H9 (cell line): ENCODE results near the gene EIF4E1B. TPM values are rescaled to one million over a fixed set of nuclear protein-coding genes. Genes with fewer than 3 reads are reported as not detected.
A peak's percentile ranks its signal among the peaks of the same experiment; 100 is the strongest.

ENCODE experiments used
- DNase-seq: peaks from one replicate; pipeline ENCODE4 v3.0.0-alpha.2; 2017
- H2AFZ ChIP-seq: one replicate; pipeline ENCODE4 v1.6.1; 2013; ENCODE audit warnings: mild to moderate bottlenecking, low read length, control low read depth, moderate library complexity
- H2AK5ac ChIP-seq: 2 replicates; pipeline ENCODE4 v1.6.1; 2013; ENCODE audit warnings: low read length, control low read depth, mixed read lengths; ENCODE audit not compliant: insufficient read length
- H2BK120ac ChIP-seq: one replicate; pipeline ENCODE4 v1.6.1; 2013; ENCODE audit warnings: low read depth, mild to moderate bottlenecking, low read length, control low read depth, inconsistent platforms; ENCODE audit not compliant: poor library complexity, severe bottlenecking
- H2BK12ac ChIP-seq: 2 replicates; pipeline ENCODE4 v1.6.1; 2013; ENCODE audit warnings: low read length, control low read depth, mixed read lengths, low read depth; ENCODE audit not compliant: insufficient read length
- H2BK15ac ChIP-seq: 2 replicates; pipeline ENCODE4 v1.6.1; 2013; ENCODE audit warnings: low read depth, low read length, control low read depth
- H2BK20ac ChIP-seq: one replicate; pipeline ENCODE4 v1.6.1; 2013; ENCODE audit warnings: low read depth, mild to moderate bottlenecking, low read length, control low read depth, inconsistent platforms; ENCODE audit not compliant: poor library complexity, severe bottlenecking
- H2BK5ac ChIP-seq: 2 replicates; pipeline ENCODE4 v1.6.1; 2013; ENCODE audit warnings: low read length, control low read depth, mixed read lengths; ENCODE audit not compliant: insufficient read length
- H3K14ac ChIP-seq: 2 replicates; pipeline ENCODE4 v1.6.1; 2013; ENCODE audit warnings: low read length, control low read depth; ENCODE audit not compliant: insufficient read depth
- H3K18ac ChIP-seq: 2 replicates; pipeline ENCODE4 v1.6.1; 2013; ENCODE audit warnings: low read depth, mild to moderate bottlenecking, mixed read lengths, low read length, control low read depth; ENCODE audit not compliant: insufficient read length
- H3K23ac ChIP-seq: 2 replicates; pipeline ENCODE4 v1.6.1; 2013; ENCODE audit warnings: low read length, control low read depth, mixed read lengths, low read depth; ENCODE audit not compliant: insufficient read length
- H3K23me2 ChIP-seq: 2 replicates; pipeline ENCODE4 v1.6.1; 2013; ENCODE audit warnings: low read depth, mild to moderate bottlenecking, mixed read lengths, low read length, control low read depth; ENCODE audit not compliant: insufficient read length, poor library complexity, severe bottlenecking
- H3K27ac ChIP-seq: 2 replicates; pipeline ENCODE4 v1.5.1; 2013; ENCODE audit warnings: low read length, control low read depth, mixed read lengths, low read depth; ENCODE audit not compliant: insufficient read length
- H3K27me3 ChIP-seq: 2 replicates; pipeline ENCODE4 v1.6.1; 2013; ENCODE audit warnings: low read length, control low read depth, inconsistent platforms; ENCODE audit not compliant: insufficient read depth
- H3K4ac ChIP-seq: 2 replicates; pipeline ENCODE4 v1.6.1; 2013; ENCODE audit warnings: low read depth, mild to moderate bottlenecking, control low read depth, inconsistent platforms, low read length, moderate library complexity
- H3K4me1 ChIP-seq: 2 replicates; pipeline ENCODE4 v1.6.1; 2013; ENCODE audit warnings: low read length, control low read depth, inconsistent platforms; ENCODE audit not compliant: insufficient read depth
- H3K4me2 ChIP-seq: 2 replicates; pipeline ENCODE4 v1.6.1; 2013; ENCODE audit warnings: low read length, control low read depth, mixed read lengths; ENCODE audit not compliant: insufficient read length, insufficient read depth
- H3K56ac ChIP-seq: 2 replicates; pipeline ENCODE4 v1.6.1; 2013; ENCODE audit warnings: low read depth, mild to moderate bottlenecking, mixed read lengths, low read length, control low read depth; ENCODE audit not compliant: insufficient read length
- H3K79me1 ChIP-seq: 2 replicates; pipeline ENCODE4 v1.6.1; 2013; ENCODE audit warnings: low read depth, mild to moderate bottlenecking, moderate library complexity, low read length, control low read depth, inconsistent platforms; ENCODE audit not compliant: insufficient read depth, poor library complexity, severe bottlenecking
- H3K79me2 ChIP-seq: 2 replicates; pipeline ENCODE4 v1.6.1; 2013; ENCODE audit warnings: low read length, control low read depth, inconsistent platforms; ENCODE audit not compliant: insufficient read depth
- H3K9ac ChIP-seq: 2 replicates; pipeline ENCODE4 v1.6.1; 2013; ENCODE audit warnings: low read length, control low read depth, mixed read lengths; ENCODE audit not compliant: insufficient read length; ENCODE audit errors: extremely low read depth
- H3K9me3 ChIP-seq: one replicate; pipeline ENCODE4 v1.6.1; 2013; ENCODE audit warnings: low read depth, low read length, inconsistent platforms; ENCODE audit not compliant: control insufficient read depth
- H3T11ph ChIP-seq: one replicate; pipeline ENCODE4 v1.6.1; 2013; ENCODE audit warnings: mild to moderate bottlenecking, low read length, control low read depth, inconsistent platforms
- H4K20me1 ChIP-seq: one replicate; pipeline ENCODE4 v1.6.1; 2013; ENCODE audit not compliant: control insufficient read depth, insufficient read length, insufficient read depth
- H4K5ac ChIP-seq: 2 replicates; pipeline ENCODE4 v1.6.1; 2013; ENCODE audit warnings: low read depth, mild to moderate bottlenecking, mixed read lengths, low read length, control low read depth; ENCODE audit not compliant: insufficient read length
- H4K8ac ChIP-seq: replicated peaks from 2 replicates; pipeline ENCODE4 v1.6.1; 2013; ENCODE audit warnings: low read length, control low read depth, mixed read lengths, low read depth; ENCODE audit not compliant: insufficient read length
- H4K91ac ChIP-seq: 2 replicates; pipeline ENCODE4 v1.6.1; 2013; ENCODE audit warnings: low read depth, mild to moderate bottlenecking, moderate library complexity, mixed read lengths, low read length, control low read depth; ENCODE audit not compliant: insufficient read length
- H3K27ac Mint-ChIP-seq, 3 experiments: 2 replicates in 2 of 3; 3 replicates in 1 of 3; pipeline ENCODE4 v1.8.0; 2020 to 2021; ENCODE audit warnings: mixed read lengths in 3 of 3, mild to moderate bottlenecking in 1 of 3, moderate library complexity in 1 of 3
- H3K27me3 Mint-ChIP-seq: 2 replicates; pipeline ENCODE4 v1.8.0; 2021; ENCODE audit warnings: low read depth, mild to moderate bottlenecking, moderate library complexity, mixed read lengths
- H3K36me3 Mint-ChIP-seq, 3 experiments: 2 replicates in 2 of 3; 3 replicates in 1 of 3; pipeline ENCODE4 v1.8.0; 2020 to 2021; ENCODE audit warnings: low read depth in 3 of 3, mixed read lengths in 3 of 3; ENCODE audit not compliant: insufficient read depth in 1 of 3
- H3K4me1 Mint-ChIP-seq, 2 experiments: 2 replicates each; pipeline ENCODE4 v1.8.0; 2020; ENCODE audit warnings: mixed read lengths in 2 of 2
- H3K4me3 Mint-ChIP-seq, 2 experiments: 2 replicates in 1 of 2; 3 replicates in 1 of 2; pipeline ENCODE4 v1.8.0; 2020 to 2021; ENCODE audit warnings: mild to moderate bottlenecking in 2 of 2, mixed read lengths in 2 of 2, moderate library complexity in 1 of 2
- H3K9me3 Mint-ChIP-seq, 2 experiments: 2 replicates in 1 of 2; 3 replicates in 1 of 2; pipeline ENCODE4 v1.8.0; 2020; ENCODE audit warnings: mild to moderate bottlenecking in 2 of 2, mixed read lengths in 2 of 2, moderate library complexity in 1 of 2
- WGBS: extraction: QIAGEN DNeasy Blood & Tissue Kit; methylation state at CpG from one replicate; pipeline ENCODE4 v1.1.7; 2013; ENCODE audit warnings: missing lambda C conversion rate, low lambda C conversion rate, mixed read lengths; ENCODE audit not compliant: insufficient read length; ENCODE audit errors: extremely low coverage; 5-methylcytosine and 5-hydroxymethylcytosine counted together
- total RNA-seq: library from RNA; stranded (reverse); gene quantifications from 2 replicates; pipeline ENCODE4 v1.2.1, GENCODE V29; 2021
- TF ChIP-seq, protein P1 (sequence below): fragments of 200-600 bp; sonication (generic); conservative IDR thresholded peaks from 3 replicates; pipeline ENCODE4 v1.8.0; 2021; ENCODE audit warnings: antibody characterized with exemption, mild to moderate bottlenecking

The EIF4E1B gene
- total RNA-seq, 1 experiment from 2014 or later: 1.3 TPM

DNA sequence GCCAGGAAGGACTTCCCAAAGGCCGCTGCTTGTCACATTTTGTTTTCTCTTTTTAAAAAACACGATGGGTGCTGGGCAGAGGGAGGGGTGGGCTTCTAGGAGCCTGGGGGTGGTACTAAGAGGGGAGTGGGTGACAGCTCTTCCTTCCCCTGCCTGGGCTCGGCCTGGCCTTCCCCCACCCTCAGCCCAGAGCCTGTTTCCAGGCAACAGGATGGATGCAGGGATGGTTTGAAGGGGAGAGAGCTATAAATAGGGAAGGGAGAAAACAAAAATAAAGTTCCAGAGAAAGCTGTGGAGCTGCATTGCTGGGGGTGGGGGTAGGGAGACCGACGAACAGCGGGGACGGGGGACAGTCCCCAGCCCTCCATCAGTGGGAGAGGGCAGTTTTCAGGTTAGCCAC, 14.0 kb upstream of the EIF4E1B start:
- no peak overlapping the region for H3K56ac ChIP-seq
- no peak overlapping the region for H4K8ac ChIP-seq
- Mint-ChIP-seq H3K4me3 (no peak overlapping the region), H3K9me3 (no peaks in the 10 kb centered on the region), H3K4me1 (peaks cover 21 to 42% of the 10 kb centered on the region in 2 experiments), H3K36me3 (no peaks in the 10 kb centered on the region), H3K27me3 (peaks cover 72% of the 10 kb centered on the region), H3K27ac (no peak overlapping the region)
- no peak overlapping the region for H3K9ac ChIP-seq
- H2AFZ ChIP-seq: no peak overlapping the region
- H2BK120ac ChIP-seq: no peak overlapping the region
- H3K79me1 ChIP-seq: no peaks in the 10 kb centered on the region
- no peaks in the 10 kb centered on the region for H3K79me2 ChIP-seq
- TF ChIP-seq, protein P1, sequence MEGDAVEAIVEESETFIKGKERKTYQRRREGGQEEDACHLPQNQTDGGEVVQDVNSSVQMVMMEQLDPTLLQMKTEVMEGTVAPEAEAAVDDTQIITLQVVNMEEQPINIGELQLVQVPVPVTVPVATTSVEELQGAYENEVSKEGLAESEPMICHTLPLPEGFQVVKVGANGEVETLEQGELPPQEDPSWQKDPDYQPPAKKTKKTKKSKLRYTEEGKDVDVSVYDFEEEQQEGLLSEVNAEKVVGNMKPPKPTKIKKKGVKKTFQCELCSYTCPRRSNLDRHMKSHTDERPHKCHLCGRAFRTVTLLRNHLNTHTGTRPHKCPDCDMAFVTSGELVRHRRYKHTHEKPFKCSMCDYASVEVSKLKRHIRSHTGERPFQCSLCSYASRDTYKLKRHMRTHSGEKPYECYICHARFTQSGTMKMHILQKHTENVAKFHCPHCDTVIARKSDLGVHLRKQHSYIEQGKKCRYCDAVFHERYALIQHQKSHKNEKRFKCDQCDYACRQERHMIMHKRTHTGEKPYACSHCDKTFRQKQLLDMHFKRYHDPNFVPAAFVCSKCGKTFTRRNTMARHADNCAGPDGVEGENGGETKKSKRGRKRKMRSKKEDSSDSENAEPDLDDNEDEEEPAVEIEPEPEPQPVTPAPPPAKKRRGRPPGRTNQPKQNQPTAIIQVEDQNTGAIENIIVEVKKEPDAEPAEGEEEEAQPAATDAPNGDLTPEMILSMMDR: no peak
- DNase-seq: no peak
- H2BK20ac ChIP-seq: no peak overlapping the region
- H3K23me2 ChIP-seq: peaks cover 6% of the 10 kb centered on the region
- no peaks in the 10 kb centered on the region for H3K9me3 ChIP-seq
- no peak overlapping the region for H4K91ac ChIP-seq
- no peak overlapping the region for H2BK5ac ChIP-seq
- H3K4ac ChIP-seq: no peak overlapping the region
- no peak overlapping the region for H3K23ac ChIP-seq
- no peak overlapping the region for H3K4me2 ChIP-seq
- H3K14ac ChIP-seq: 0 out of 2 replicates have a peak overlapping the region, but pooled peaks have one; percentile 49
- peaks cover 2% of the 10 kb centered on the region; the same call in 1 of the 2 replicates for H3K27me3 ChIP-seq
- no peak overlapping the region for H2AK5ac ChIP-seq
- no peak overlapping the region for H2BK12ac ChIP-seq
- no peak overlapping the region for H3T11ph ChIP-seq
- H4K20me1 ChIP-seq: no peaks in the 10 kb centered on the region
- no peak overlapping the region for H4K5ac ChIP-seq
- H3K4me1 ChIP-seq: no peaks in the 10 kb centered on the region; the same call in 1 of the 2 replicates
- no peak overlapping the region for H3K18ac ChIP-seq
- WGBS: no CpG with 5 or more reads among the region's 7 CpGs
- H2BK15ac ChIP-seq: no peak overlapping the region
- H3K27ac ChIP-seq: no peak overlapping the region
